Stimulated activated CD4-positive, alpha-beta T cell treated with anti-CD3 and anti-CD28 coated beads, Interleukin-4, amount 100 ng/mL, for 48 hours (primary cell): ENCODE data around the gene SLC46A1.
"Not testable (repeated sequence)": the region's sequence is repeated elsewhere in the genome, so short reads cannot be mapped to it uniquely, and the experiment has no call there.

Experiments
- DNase-seq, 2 donors: peaks; one replicate each; pipeline ENCODE4 v3.0.0-alpha.2; 2020; ENCODE audit warnings: low read depth in 2 of 2

The SLC46A1 gene

GRCh38 chr17:28405632-28406472, at the start of gene SLC46A1:
Gene SLC46A1, minus strand, starts transcription at chr17:28406212. Its CDS starts 98 bp downstream, at chr17:28406114.
- peak; percentile 60 to 62 for DNase-seq

GRCh38 chr17:28449859-28450258, 43.8 kb upstream of the SLC46A1 start:
- DNase-seq: no peak

GRCh38 chr17:28447396-28447760, 41.4 kb upstream of the SLC46A1 start:
- no peak for DNase-seq

- no peak for DNase-seq
These were observed 40.8 kb upstream of the SLC46A1 start for GRCh38 chr17:28446716-28447395.

- no peak for DNase-seq
These were observed 38.1 kb upstream of the SLC46A1 start for GRCh38 chr17:28443901-28444638.

- not testable (repeated sequence) for DNase-seq
These were observed 28.3 kb upstream of the SLC46A1 start for GRCh38 chr17:28434326-28434725.

GRCh38 chr17:28433721-28434120, 27.7 kb upstream of the SLC46A1 start:
- no peak for DNase-seq

GRCh38 chr17:28427982-28428381, 22.0 kb upstream of the SLC46A1 start:
- DNase-seq: not testable (repeated sequence)

- DNase-seq: no peak
These were observed 21.4 kb upstream of the SLC46A1 start for GRCh38 chr17:28427371-28427770.

GRCh38 chr17:28426081-28426519, 20.1 kb upstream of the SLC46A1 start:
- DNase-seq: no peak

GRCh38 chr17:28425206-28425605, 19.2 kb upstream of the SLC46A1 start:
- no peak for DNase-seq

- no peak for DNase-seq
These were observed 15.8 kb upstream of the SLC46A1 start for GRCh38 chr17:28421787-28422305.

GRCh38 chr17:28416703-28417311, 10.8 kb upstream of the SLC46A1 start:
- DNase-seq: peak; percentile 34 to 37

GRCh38 chr17:28415886-28416285, 9.9 kb upstream of the SLC46A1 start:
- DNase-seq: no peak

- no peak for DNase-seq
These were observed 7.8 kb upstream of the SLC46A1 start for GRCh38 chr17:28413804-28414203.

- no peak for DNase-seq
These were observed 6.1 kb upstream of the SLC46A1 start for GRCh38 chr17:28412099-28412498.

- no peak for DNase-seq
These were observed 1.9 kb upstream of the SLC46A1 start for GRCh38 chr17:28407974-28408306.

GRCh38 chr17:28407130-28407973, 1.3 kb upstream of the SLC46A1 start:
- no peak for DNase-seq

- no peak for DNase-seq
These were observed 432 bp upstream of the SLC46A1 start for GRCh38 chr17:28406473-28406814.

GRCh38 chr17:28404812-28405570, 1.0 kb downstream of the SLC46A1 start:
- DNase-seq: no peak
